Fibroblast of gingiva (primary cell): ENCODE results near the gene PJVK.
"Not testable (repeated sequence)": the region's sequence is repeated elsewhere in the genome, so short reads cannot be mapped to it uniquely, and the experiment has no call there.

Experiments
- DNase-seq: peaks from one replicate; pipeline ENCODE4 v3.0.0-alpha.2; 2011; ENCODE audit warnings: low read depth

The PJVK gene

GRCh38 chr2:178436662-178437061, 14.5 kb upstream of the PJVK start:
- DNase-seq: no peak

- DNase-seq: no peak
Measured at GRCh38 chr2:178441426-178441825, 9.8 kb upstream of the PJVK start.

GRCh38 chr2:178448968-178449661, 2.1 kb upstream of the PJVK start:
- no peak for DNase-seq

DNA sequence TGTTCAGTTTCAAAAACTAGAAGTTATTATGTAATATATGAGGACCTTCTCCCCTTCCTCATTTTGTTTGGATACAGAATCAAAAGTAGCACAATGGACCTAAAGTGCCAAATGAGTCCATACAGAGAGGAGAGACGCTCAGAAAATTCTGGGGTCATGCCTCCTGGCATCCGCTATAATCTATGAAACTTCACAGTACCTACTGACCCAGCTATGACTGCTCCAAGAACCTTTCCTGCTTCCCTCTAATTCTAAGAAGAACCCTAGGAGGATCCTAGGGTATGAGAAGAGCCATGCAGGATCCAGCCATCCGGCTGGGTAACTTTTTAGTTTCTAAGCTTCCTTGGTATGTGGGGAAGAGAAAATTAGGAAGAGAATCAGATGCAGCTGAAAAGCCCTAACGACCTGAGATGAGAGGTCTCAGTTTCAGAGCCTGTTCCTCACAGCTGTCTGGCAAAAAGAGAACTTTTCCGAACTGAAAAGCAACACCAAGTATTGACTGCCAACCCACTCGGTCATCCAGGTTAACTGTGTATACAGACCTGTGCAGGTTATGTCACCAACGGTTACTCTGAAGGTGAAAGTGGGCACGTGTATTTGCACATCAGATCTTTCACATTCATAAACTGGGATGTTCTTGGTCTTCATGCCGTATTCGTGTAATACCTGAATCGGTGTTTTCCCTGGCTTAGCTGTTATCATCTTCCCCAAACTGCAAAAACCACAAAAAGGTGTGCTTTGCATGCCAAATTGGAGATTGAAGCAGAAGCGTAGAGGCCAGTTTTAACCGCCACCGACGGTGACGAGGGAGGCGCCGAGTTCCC, 1.3 kb upstream of the PJVK start:
- peak; percentile 6 for DNase-seq

- no peak for DNase-seq
Measured at GRCh38 chr2:178450524-178450773, 729 bp upstream of the PJVK start.

DNA sequence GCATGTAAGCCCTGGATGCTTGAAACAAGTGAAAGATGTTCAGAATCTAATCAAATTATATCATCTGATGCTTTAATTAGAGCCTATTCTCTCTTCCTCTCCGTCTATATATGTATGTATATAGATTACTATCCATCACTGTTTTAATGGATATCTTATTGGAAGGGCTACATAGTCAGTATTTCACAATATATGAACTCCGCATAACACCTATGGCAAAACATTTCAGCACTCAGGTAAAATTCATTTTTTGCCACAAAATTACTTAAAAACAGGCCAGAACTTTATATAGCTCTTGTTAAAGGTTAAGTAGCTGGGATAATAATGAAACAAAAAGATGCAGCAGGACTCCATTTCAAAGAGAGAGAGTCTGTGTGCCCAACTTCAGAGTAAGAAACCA, 1.2 kb downstream of the PJVK start:
- no peak for DNase-seq

- no peak for DNase-seq
Measured at GRCh38 chr2:178452870-178453269, 1.7 kb downstream of the PJVK start.

- DNase-seq: no peak
Measured at GRCh38 chr2:178455947-178456346, 4.8 kb downstream of the PJVK start.

- DNase-seq: no peak
Measured at GRCh38 chr2:178457390-178457886, 6.3 kb downstream of the PJVK start.

GRCh38 chr2:178469219-178469849, 18.2 kb downstream of the PJVK start:
- no peak for DNase-seq

GRCh38 chr2:178471313-178471712, 20.1 kb downstream of the PJVK start:
- DNase-seq: not testable (repeated sequence)

GRCh38 chr2:178473373-178473772, 22.2 kb downstream of the PJVK start:
- no peak for DNase-seq

- DNase-seq: peak; percentile 30
Measured at GRCh38 chr2:178473931-178474330, 22.8 kb downstream of the PJVK start.

DNA sequence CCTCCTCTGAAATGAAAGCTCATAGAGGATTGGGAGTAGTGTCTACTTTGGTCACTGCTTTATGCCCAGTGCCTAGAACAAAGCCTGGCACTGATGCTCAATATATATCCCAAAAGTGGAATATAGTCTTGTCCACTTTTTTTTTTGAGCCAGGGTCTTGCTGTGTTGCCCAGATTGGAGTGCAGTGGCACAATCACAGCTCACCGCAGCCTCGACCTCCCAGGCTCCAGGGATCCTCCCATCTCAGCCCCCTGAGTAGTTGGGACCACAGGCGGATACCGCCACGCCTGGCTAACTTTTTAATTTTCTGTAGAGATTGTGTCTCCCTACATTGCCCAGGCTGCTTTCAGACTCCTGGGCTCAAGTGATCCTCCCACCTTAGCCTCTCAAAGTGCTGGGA, 23.4 kb downstream of the PJVK start:
- no peak for DNase-seq

GRCh38 chr2:178476477-178476876, 25.3 kb downstream of the PJVK start:
- no peak for DNase-seq

DNA sequence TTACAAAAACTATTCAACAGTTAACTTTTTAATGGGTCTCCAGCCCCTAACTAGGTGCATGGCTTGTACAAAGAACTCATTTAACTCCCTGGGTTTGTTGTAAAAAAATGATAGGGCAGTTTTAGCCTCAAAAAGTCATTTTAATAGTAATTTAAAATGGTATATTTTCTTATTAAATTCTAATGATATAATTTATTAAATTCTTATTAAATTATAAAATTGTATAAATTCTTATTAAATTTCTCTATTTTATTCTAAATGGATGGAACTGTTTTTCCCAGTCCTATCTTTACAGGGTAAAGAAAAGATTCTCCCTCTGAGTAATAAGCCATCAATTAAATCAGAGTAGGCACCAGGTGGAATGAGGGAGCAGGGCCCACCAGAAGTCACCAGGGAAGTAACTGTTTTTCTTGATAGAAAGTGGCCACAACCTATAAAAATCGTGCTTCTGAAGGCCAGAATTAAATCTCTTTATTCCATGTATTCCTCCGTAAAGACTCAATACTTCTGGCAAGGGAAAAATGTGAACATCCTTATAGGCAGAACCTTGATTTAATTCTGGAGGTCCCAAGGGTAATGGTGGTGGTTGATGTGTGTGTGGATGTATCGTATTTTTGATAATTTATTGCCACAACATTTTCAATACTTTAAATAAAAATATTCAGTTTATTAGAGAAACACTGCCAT, 26.4 kb downstream of the PJVK start:
- DNase-seq: no peak

DNA sequence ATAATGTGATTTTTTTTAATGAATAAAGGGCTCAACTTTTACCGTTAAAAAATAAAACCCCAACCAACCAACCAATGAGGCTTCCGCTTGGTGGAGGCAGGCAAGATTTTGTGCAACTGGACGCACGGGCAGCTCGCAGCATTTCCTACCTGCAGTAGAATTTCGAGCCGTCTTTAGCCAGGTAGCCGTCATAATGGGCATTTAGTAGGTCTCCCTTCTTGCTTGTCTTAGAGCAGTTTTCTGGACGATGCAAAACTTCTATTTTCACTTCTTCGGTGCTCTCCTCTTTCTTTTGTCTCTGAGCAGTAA, 26.9 kb downstream of the PJVK start:
- peak; percentile 13 for DNase-seq

DNA sequence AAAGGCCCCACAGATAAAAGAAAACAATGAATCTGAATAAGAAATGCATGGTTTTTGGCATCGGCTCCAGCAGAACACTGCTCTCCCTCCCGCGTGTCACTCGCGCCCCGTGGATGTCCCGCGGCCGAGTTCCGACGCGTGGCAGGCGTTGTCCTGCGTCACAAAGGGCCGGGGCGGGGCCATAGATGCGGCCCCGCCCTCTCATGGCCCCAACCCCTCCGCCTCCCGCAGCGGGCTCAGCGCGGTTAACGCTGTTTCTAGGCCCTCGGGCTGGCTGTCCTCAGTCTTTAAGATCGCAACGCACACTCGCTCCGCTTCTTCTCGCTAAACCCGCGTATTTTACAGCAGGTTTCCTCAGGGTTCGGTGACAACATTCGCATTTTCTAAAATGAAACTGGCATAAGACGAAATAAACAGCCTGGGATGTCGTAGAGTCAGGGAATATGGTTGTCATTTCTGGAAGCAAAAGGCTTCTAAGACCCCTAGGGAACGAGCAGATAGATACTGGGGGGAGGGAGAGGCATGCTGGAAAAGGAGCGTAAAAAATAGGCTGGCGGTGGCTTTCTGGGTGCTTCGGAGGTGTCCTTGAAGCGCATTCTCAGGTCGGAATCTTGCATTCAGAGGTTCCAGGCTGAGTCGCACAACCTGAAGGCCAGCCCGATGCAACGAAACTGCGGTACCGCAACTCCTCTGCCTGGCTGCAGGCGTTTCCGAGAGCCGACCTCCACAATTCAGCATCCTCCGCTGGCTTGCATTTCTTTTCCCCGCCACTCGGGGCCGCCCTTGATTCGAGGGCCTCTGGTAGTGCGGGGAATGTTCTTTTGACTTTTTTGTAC, 27.5 kb downstream of the PJVK start, which contains the start of gene FKBP7:
FKBP7 (minus strand) TSS at position 162 of the 836 bp plus-strand sequence; CDS start at position 61, 101 bp downstream.
- DNase-seq: peak; percentile 81

DNA sequence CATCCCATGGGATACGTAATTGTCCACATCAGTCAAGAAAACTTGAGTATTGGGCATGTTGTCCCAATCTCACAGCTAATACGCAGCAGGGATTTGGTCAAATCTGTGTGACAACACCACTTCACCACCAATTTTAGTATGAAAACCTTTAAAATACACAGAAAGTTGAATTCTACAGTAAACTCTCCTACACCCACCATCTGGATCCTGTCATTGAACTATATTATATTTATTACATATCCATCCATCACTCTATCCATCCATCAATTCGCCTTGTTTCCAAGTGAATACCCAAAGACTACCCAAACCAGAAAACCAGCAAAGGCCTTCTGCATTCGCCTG, 28.1 kb downstream of the PJVK start:
- no peak for DNase-seq

GRCh38 chr2:178479758-178480226, 28.6 kb downstream of the PJVK start:
- DNase-seq: no peak
